ENCODE measurements around the gene STX8.

The STX8 gene

GRCh38 chr17:9321890-9322289, 253.7 kb downstream of the STX8 start:
- in situ Hi-C loops (cut with HindIII; ENCODE audit: low sequenced_read_pairs): no loop called here

- in situ Hi-C loops (cut with HindIII; ENCODE audit: low sequenced_read_pairs): no loop called here
Observed at GRCh38 chr17:9315360-9315759, 260.3 kb downstream of the STX8 start.

- in situ Hi-C loops (cut with HindIII; ENCODE audit: low sequenced_read_pairs): no loop called here
Observed at GRCh38 chr17:9313346-9313745, 262.3 kb downstream of the STX8 start.

- in situ Hi-C loops (cut with HindIII; ENCODE audit: low sequenced_read_pairs): no loop called here
Observed at GRCh38 chr17:9309216-9309615, 266.4 kb downstream of the STX8 start.

GRCh38 chr17:9308069-9308468, 267.6 kb downstream of the STX8 start:
- in situ Hi-C loops (cut with HindIII; ENCODE audit: low sequenced_read_pairs): no loop called here

GRCh38 chr17:9307313-9307998, 268.2 kb downstream of the STX8 start:
- in situ Hi-C loops (cut with HindIII; ENCODE audit: low sequenced_read_pairs): no loop called here

- in situ Hi-C loops (cut with HindIII; ENCODE audit: low sequenced_read_pairs): no loop called here
Observed at GRCh38 chr17:9306086-9306485, 269.5 kb downstream of the STX8 start.

- in situ Hi-C loops (cut with HindIII; ENCODE audit: low sequenced_read_pairs): no loop called here
Observed at GRCh38 chr17:9299695-9300094, 275.9 kb downstream of the STX8 start.

- in situ Hi-C loops (cut with HindIII; ENCODE audit: low sequenced_read_pairs): no loop called here
Observed at GRCh38 chr17:9298776-9299295, 276.8 kb downstream of the STX8 start.

GRCh38 chr17:9298135-9298534, 277.5 kb downstream of the STX8 start:
- in situ Hi-C loops (cut with HindIII; ENCODE audit: low sequenced_read_pairs): no loop called here

GRCh38 chr17:9294661-9295210, 280.9 kb downstream of the STX8 start:
- in situ Hi-C loops (cut with HindIII; ENCODE audit: low sequenced_read_pairs): no loop called here

GRCh38 chr17:9292561-9292941, 283.1 kb downstream of the STX8 start:
- in situ Hi-C loops (cut with HindIII; ENCODE audit: low sequenced_read_pairs): no loop called here

GRCh38 chr17:9291912-9292560, 283.6 kb downstream of the STX8 start:
- in situ Hi-C loops (cut with HindIII; ENCODE audit: low sequenced_read_pairs): no loop called here

GRCh38 chr17:9290226-9290613, 285.4 kb downstream of the STX8 start:
- in situ Hi-C loops (cut with HindIII; ENCODE audit: low sequenced_read_pairs): no loop called here

- in situ Hi-C loops (cut with HindIII; ENCODE audit: low sequenced_read_pairs): no loop called here
Observed at GRCh38 chr17:9287306-9287705, 288.3 kb downstream of the STX8 start.

- in situ Hi-C loops (cut with HindIII; ENCODE audit: low sequenced_read_pairs): no loop called here
Observed at GRCh38 chr17:9286434-9286833, 289.2 kb downstream of the STX8 start.

GRCh38 chr17:9285602-9286427, 289.8 kb downstream of the STX8 start:
- in situ Hi-C loops (cut with HindIII; ENCODE audit: low sequenced_read_pairs): no loop called here

- in situ Hi-C loops (cut with HindIII; ENCODE audit: low sequenced_read_pairs): no loop called here
Observed at GRCh38 chr17:9284884-9285283, 290.7 kb downstream of the STX8 start.

GRCh38 chr17:9283909-9284308, 291.7 kb downstream of the STX8 start:
- in situ Hi-C loops (cut with HindIII; ENCODE audit: low sequenced_read_pairs): no loop called here

- in situ Hi-C loops (cut with HindIII; ENCODE audit: low sequenced_read_pairs): no loop called here
Observed at GRCh38 chr17:9279893-9280292, 295.7 kb downstream of the STX8 start.

GRCh38 chr17:9274973-9275372, 300.6 kb downstream of the STX8 start:
- in situ Hi-C loops (cut with HindIII; ENCODE audit: low sequenced_read_pairs): no loop called here

Data from endothelial cell of hepatic sinusoid (primary cell).